Activated T-cell treated with anti-CD3 and anti-CD28 coated beads, Interleukin-2, amount 50 U/mL, for 72 hours (primary cell): ENCODE results near the gene DCAF17. TPM values are rescaled to one million over a fixed set of nuclear protein-coding genes. Genes with fewer than 3 reads are reported as not detected.
A peak's percentile ranks its signal among the peaks of the same experiment; 100 is the strongest.

Experiments used
- ATAC-seq, 2 donors: fragments of 150-1000 bp; cut with Tn5 transposase; replicated peaks in 1 of 2; 2 replicates each; pipeline ENCODE4 v1.10.0; 2021; ENCODE audit warnings: moderate library complexity in 2 of 2, mild to moderate bottlenecking in 1 of 2
- DNase-seq, 2 donors: peaks; one replicate each; pipeline ENCODE4 v3.0.0; 2021 to 2022; ENCODE audit warnings: mixed read lengths in 1 of 2
- H3K27ac Mint-ChIP-seq: one replicate; pipeline ENCODE4 v1.8.0; 2022; ENCODE audit warnings: mild to moderate bottlenecking, moderate library complexity, mixed read lengths
- H3K27me3 Mint-ChIP-seq: one replicate; pipeline ENCODE4 v1.8.0; 2022; ENCODE audit warnings: low read depth, mixed read lengths
- H3K36me3 Mint-ChIP-seq, 2 donors: one replicate each; pipeline ENCODE4 v1.8.0; 2022; ENCODE audit warnings: mixed read lengths in 2 of 2, mild to moderate bottlenecking in 1 of 2; ENCODE audit not compliant: insufficient read depth in 2 of 2
- H3K4me1 Mint-ChIP-seq: one replicate; pipeline ENCODE4 v1.8.0; 2022; ENCODE audit warnings: low read depth, mixed read lengths
- H3K4me3 Mint-ChIP-seq, 2 donors: one replicate each; pipeline ENCODE4 v1.8.0; 2022; ENCODE audit warnings: mild to moderate bottlenecking in 2 of 2, mixed read lengths in 2 of 2, moderate library complexity in 2 of 2
- H3K9me3 Mint-ChIP-seq, 2 donors: one replicate each; pipeline ENCODE4 v1.8.0; 2022; ENCODE audit warnings: mixed read lengths in 2 of 2
- total RNA-seq, 2 donors: library from RNA; stranded (reverse); gene quantifications; one replicate each; pipeline ENCODE4 v1.2.3, GENCODE V29; 2022

DCAF17 gene
- total RNA-seq, 2 donors from 2014 or later, result 21.9 to 35.1 TPM

DNA sequence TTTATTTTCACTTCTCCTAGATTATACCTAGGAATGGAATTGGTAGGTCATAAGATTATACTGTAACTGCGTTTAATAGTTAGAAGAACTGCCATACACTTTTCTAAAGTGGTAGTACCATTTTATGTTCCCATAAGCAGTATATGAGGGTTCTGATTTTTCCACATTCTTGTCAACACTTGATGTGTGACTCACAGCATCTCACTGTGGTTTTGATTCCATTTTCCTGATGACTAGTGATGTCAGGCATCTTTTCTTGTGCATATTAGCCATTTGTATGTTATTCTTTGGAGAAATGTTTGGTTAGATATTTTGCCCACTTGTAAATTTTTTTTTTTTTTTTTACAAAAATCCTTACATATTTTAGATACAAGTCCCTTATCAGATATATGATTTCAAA, 2.3 kb downstream of the DCAF17 start:
- H3K9me3 Mint-ChIP-seq, result no peaks in the 10 kb centered on the region
- H3K4me3 Mint-ChIP-seq, result no peak overlapping the region
- no peaks in the 10 kb centered on the region for H3K27me3 Mint-ChIP-seq
- DNase-seq (no peak), ATAC-seq (no peak)
- peaks cover 50% of the 10 kb centered on the region for H3K4me1 Mint-ChIP-seq
- H3K27ac Mint-ChIP-seq, result no peak overlapping the region
- peaks cover 4 to 38% of the 10 kb centered on the region in 2 donors for H3K36me3 Mint-ChIP-seq

DNA sequence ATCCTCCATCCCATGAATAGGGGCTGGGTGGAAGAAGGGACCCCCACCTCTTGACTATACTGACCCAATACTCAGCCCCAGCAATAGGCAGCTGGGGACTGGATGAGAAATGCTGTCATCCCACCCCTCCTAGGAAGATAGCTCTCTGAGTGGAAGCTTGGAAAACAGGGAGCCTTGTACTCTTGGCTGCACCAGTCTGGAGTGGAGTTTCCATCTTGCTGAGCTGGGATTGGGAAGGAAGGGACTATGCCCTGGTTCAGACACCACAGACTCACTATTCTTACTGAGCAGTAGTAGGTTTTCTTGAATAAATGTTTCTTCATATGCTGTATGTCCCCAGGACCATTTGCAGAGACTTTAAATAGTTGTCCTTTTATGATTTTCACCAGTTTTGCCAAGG, 7.4 kb downstream of the DCAF17 start:
- DNase-seq (no peak), ATAC-seq (no peak)
- peaks cover 12% of the 10 kb centered on the region for H3K4me1 Mint-ChIP-seq
- no peak overlapping the region for H3K27ac Mint-ChIP-seq
- H3K36me3 Mint-ChIP-seq, result peaks cover 4 to 32% of the 10 kb centered on the region in 2 donors
- H3K9me3 Mint-ChIP-seq, result no peaks in the 10 kb centered on the region
- H3K4me3 Mint-ChIP-seq, result no peak overlapping the region
- H3K27me3 Mint-ChIP-seq, result no peaks in the 10 kb centered on the region

DNA sequence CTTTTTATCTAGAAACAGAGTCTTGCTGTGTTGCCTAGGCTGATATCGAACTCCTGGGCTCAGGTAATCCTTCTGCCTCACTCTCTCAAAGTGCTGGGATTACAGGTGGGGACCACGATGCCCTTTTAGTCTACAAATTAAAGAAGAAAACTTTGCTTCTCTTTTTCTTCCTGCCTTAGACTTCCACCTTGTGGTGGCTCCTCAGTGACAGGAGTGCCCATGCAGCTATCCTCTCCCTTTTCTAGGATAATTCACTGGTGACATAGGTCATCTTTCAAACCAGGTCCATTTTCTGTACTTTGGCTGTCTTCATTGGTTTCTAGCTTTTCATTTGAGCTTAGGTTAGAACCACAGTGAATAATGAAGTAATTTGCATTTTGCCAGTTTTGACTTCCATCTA, 13.6 kb downstream of the DCAF17 start:
- no peak for DNase-seq
- ATAC-seq, result no peak
- Mint-ChIP-seq H3K4me1 (no peaks in the 10 kb centered on the region), H3K36me3 (peaks cover 0 to 20% of the 10 kb centered on the region in 2 donors), H3K9me3 (no peaks in the 10 kb centered on the region), H3K27me3 (no peaks in the 10 kb centered on the region), H3K4me3 (no peak overlapping the region), H3K27ac (no peak overlapping the region)

DNA sequence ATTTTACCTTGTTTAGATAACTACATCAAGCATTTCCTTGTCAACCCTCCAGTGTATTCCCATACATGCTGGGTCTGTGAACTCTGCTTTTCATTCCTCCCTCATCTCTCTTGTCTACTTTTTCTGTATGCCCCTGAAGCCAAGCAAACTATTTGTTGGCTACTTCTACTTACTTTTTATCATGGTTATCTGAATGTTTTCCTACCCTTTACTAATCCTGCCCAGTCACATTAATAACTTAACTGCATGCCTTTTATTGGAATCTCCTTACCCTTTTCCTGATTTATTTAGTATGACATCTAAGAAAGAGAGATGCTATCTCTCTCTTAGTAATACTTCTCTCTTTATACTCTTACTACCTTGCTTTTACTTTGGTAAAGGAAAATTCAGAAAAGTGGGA, 17.0 kb downstream of the DCAF17 start:
- DNase-seq (no peak), ATAC-seq (no peak)
- no peak overlapping the region for H3K4me3 Mint-ChIP-seq
- H3K4me1 Mint-ChIP-seq, result no peaks in the 10 kb centered on the region
- no peaks in the 10 kb centered on the region for H3K9me3 Mint-ChIP-seq
- no peak overlapping the region for H3K27ac Mint-ChIP-seq
- H3K36me3 Mint-ChIP-seq, result peaks cover 7 to 28% of the 10 kb centered on the region in 2 donors
- H3K27me3 Mint-ChIP-seq, result no peaks in the 10 kb centered on the region

DNA sequence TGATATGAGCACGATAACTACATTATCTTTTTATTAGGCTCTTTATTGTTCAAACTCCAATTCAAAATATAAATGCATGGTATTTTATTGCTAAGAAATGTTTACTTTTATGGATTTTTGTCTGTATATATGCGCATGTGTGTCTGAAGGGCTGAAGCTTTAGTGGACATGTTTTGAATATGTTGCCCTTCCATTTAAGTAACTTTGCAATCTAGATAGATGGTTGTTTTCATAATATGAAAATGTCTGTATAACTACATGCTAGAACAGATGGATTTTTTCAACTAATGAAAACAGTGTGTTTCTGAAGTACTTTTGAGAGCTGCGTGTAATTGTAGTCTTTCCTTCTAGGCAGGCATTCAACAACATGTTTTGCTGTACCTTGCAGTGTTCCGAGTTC, 18.7 kb downstream of the DCAF17 start:
- Mint-ChIP-seq H3K36me3 (peaks cover 13 to 32% of the 10 kb centered on the region in 2 donors), H3K9me3 (peaks cover 1 to 2% of the 10 kb centered on the region in 2 donors), H3K4me1 (no peaks in the 10 kb centered on the region), H3K27ac (peak overlapping the region; percentile 28), H3K4me3 (no peak overlapping the region), H3K27me3 (no peaks in the 10 kb centered on the region)
- DNase-seq, result no peak
- ATAC-seq, result no peak

DNA sequence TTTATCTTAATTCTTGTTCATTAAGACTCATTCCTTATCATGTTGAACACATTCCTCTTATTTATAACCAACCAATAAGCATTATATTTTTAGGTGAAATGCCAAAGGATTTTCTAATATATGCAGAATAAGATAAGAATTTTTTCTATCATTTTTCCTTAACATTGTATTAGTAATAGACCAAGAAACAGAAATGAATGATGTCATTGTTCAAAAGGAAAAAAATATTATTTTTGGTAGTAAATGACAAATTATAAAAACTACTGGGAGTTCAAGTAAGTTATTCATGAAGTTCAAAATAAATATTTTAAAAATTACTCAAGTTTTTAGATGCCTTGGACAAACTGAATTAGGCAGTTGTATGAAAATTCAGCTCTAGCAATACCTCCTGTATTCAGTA, 25.5 kb downstream of the DCAF17 start:
- Mint-ChIP-seq H3K27ac (no peak overlapping the region), H3K4me1 (no peaks in the 10 kb centered on the region), H3K27me3 (no peaks in the 10 kb centered on the region), H3K9me3 (peaks cover 1 to 2% of the 10 kb centered on the region in 2 donors), H3K36me3 (peaks cover 16 to 39% of the 10 kb centered on the region in 2 donors), H3K4me3 (no peak overlapping the region)
- DNase-seq, result no peak
- ATAC-seq, result no peak

DNA sequence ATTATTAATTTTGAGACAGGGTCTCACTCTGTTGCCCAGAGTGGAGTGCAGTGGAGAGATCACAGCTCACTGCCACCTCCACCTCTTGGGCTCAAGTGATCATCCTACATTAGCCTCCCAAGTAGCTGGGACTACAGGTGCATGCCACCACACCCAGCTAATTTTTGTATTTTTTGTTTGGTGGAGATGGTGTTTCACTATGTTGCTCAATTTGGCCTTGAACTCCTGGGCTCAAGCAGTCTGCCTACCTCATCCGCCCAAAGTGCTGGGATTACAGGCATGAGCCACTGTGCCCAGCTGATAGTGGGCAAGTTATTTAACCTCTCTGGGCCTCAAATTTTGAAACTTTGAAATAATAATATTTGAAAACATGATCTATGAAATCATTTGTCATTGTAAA, 26.5 kb downstream of the DCAF17 start:
- peaks cover 13 to 35% of the 10 kb centered on the region in 2 donors for H3K36me3 Mint-ChIP-seq
- ATAC-seq (no peak), DNase-seq (no peak)
- no peak overlapping the region for H3K4me3 Mint-ChIP-seq
- H3K27me3 Mint-ChIP-seq, result no peaks in the 10 kb centered on the region
- H3K9me3 Mint-ChIP-seq, result peaks cover 1 to 2% of the 10 kb centered on the region in 2 donors
- no peaks in the 10 kb centered on the region for H3K4me1 Mint-ChIP-seq
- no peak overlapping the region for H3K27ac Mint-ChIP-seq

DNA sequence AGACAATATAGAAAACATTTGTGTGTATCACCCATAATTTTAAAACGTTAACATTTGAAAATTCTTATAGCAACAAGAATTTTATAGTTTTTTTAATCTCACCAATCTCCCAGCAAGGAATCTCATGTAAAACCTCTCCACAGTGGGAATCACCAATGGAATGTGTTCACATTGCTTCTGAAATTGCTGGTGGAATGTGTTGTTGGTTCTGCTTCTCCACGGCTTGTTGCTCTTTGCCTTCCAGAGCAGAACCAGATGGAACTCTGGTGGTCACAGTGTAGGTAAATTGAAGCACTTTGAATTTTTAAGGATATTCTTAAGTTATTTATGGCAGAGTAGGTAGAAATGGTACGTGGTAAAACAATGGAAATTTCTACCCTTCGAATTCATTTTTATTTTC, 35.1 kb downstream of the DCAF17 start:
- DNase-seq (no peak), ATAC-seq (no peak)
- no peaks in the 10 kb centered on the region for H3K27me3 Mint-ChIP-seq
- H3K27ac Mint-ChIP-seq, result no peak overlapping the region
- no peak overlapping the region for H3K4me3 Mint-ChIP-seq
- no peaks in the 10 kb centered on the region for H3K9me3 Mint-ChIP-seq
- H3K4me1 Mint-ChIP-seq, result no peaks in the 10 kb centered on the region
- H3K36me3 Mint-ChIP-seq, result peaks cover 6 to 9% of the 10 kb centered on the region in 2 donors

DNA sequence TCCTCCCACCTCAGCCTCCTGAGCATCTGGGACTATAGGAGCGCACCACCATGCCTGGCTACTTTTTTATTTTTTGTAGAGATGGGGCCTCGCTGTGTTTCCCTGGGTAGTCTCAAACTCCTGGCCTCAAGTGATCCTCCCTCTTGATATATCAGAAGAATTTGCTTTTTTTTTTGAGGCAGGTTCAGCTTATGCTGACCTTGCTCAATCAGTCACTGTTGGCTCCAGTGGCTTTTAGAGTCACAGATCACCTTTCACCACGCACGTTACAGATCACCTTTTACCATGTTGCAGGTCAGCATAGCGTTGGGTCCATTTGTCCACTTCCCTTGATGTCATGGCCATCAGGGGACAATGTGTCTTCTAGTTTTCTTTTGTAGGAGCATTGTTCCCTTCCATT, 36.1 kb downstream of the DCAF17 start:
- Mint-ChIP-seq H3K4me3 (no peak overlapping the region), H3K9me3 (no peaks in the 10 kb centered on the region), H3K36me3 (peaks cover 9 to 15% of the 10 kb centered on the region in 2 donors), H3K27me3 (no peaks in the 10 kb centered on the region), H3K27ac (no peak overlapping the region), H3K4me1 (no peaks in the 10 kb centered on the region)
- no peak for DNase-seq
- ATAC-seq, result no peak

DNA sequence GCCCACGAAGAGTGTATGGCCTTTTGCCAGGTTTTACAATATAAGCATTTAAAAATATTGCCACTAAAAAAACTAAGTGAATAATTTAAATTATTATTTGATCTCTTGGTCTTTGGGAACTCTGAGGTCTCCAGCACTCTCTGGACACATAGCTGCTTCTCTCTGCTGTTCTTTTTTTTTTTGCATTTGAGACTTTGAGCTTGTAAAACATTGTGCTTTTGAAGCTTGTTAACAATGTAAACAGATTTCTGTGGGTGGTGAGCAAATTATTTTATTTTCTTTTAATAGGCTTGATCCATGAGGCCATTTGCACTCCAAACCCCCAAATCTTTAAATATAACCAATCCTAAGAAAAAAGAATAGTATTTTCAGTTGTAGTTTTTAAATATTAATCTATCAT, 42.0 kb downstream of the DCAF17 start:
- DNase-seq (no peak), ATAC-seq (no peak)
- Mint-ChIP-seq H3K36me3 (peaks cover 5 to 13% of the 10 kb centered on the region in 2 donors), H3K27me3 (no peaks in the 10 kb centered on the region), H3K4me1 (no peaks in the 10 kb centered on the region), H3K4me3 (no peak overlapping the region), H3K9me3 (no peaks in the 10 kb centered on the region), H3K27ac (no peak overlapping the region)

DNA sequence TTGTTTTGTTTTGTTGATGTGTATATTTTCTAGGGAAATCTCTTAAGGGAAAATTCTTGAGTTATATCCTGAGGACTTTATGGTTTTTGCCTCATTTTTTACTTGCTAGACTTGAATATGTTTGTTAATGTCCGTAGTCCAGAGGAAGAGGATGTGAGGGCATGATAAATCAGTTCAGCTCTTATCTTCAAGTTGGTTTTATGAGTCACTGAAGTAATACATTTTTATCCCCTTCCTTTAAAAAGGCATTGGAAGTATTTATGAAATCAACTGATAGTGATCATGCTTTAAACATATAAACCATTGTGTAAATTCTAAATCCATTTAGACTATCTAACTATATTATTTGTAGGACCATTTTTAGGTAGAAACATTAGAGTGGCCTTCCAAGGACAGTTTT, 44.3 kb downstream of the DCAF17 start:
- H3K9me3 Mint-ChIP-seq, result no peaks in the 10 kb centered on the region
- no peak overlapping the region for H3K27ac Mint-ChIP-seq
- H3K27me3 Mint-ChIP-seq, result no peaks in the 10 kb centered on the region
- ATAC-seq, result no peak
- H3K36me3 Mint-ChIP-seq, result peaks cover 3 to 12% of the 10 kb centered on the region in 2 donors
- no peak overlapping the region for H3K4me3 Mint-ChIP-seq
- no peaks in the 10 kb centered on the region for H3K4me1 Mint-ChIP-seq
- DNase-seq, result no peak

DNA sequence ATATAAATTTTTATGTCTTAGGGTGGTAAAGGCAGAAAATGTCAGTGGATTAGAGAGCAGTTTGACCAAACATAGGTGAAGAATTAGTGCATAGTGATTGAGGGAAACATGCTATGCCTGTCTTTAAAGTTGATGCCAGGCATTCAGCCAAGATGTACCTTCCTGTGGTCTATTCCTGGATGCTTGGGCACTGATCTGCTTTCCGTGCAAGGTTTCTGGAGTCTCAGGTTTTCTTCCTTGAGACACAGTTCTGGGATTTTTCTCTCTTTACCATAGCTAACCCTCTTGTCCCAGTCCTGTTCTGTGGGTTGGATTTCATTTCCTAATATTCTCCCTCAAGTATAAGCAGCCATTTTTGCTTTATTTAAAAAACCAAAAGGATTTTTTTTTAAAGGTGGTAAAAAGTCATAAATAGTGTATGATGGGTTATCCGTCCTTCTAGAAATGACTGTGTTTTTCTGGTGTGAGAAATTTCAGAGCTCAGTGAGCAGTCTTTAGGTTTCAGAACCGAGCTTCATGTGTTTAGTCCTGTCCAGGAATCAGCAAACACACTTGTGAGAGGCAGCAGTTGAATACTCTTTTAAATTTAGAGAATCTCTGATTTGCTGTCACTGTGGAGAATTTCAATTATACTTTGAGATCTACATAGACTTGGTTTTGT, 45.3 kb downstream of the DCAF17 start:
- Mint-ChIP-seq H3K27me3 (no peaks in the 10 kb centered on the region), H3K36me3 (peaks cover 3 to 11% of the 10 kb centered on the region in 2 donors)
- ATAC-seq, result peak; percentile 27 to 55

DNA sequence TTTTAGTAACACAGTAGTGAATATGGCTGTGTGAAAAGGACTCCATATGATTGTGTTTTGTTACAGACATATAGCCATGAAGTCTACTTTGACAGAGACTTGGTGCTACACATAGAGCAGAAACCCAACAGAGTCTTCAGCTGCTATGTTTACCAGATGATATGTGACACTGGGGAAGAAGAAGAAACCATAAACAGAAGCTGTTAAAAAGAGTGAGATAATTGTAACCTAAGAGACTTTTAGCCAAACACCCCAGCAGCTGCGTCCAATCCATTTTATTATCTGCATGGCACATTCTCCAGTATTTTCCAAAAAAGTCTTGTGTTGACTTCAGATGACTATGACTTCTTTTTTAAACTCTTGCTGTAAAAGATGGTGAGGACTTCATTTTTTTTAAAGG, 46.9 kb downstream of the DCAF17 start:
- DNase-seq (no peak), ATAC-seq (no peak)
- Mint-ChIP-seq H3K27ac (no peak overlapping the region), H3K36me3 (peaks cover 0 to 7% of the 10 kb centered on the region in 2 donors), H3K27me3 (no peaks in the 10 kb centered on the region), H3K9me3 (no peaks in the 10 kb centered on the region), H3K4me3 (no peak overlapping the region), H3K4me1 (no peaks in the 10 kb centered on the region)

More for the DNA sequence above, 45.3 kb downstream of the DCAF17 start:
- H3K4me3 Mint-ChIP-seq, result no peak overlapping the region
- no peaks in the 10 kb centered on the region for H3K9me3 Mint-ChIP-seq
- H3K4me1 Mint-ChIP-seq, result no peaks in the 10 kb centered on the region
- no peak overlapping the region for H3K27ac Mint-ChIP-seq
- DNase-seq, result peak in 1 of 2 donors; percentile 1

DNA sequence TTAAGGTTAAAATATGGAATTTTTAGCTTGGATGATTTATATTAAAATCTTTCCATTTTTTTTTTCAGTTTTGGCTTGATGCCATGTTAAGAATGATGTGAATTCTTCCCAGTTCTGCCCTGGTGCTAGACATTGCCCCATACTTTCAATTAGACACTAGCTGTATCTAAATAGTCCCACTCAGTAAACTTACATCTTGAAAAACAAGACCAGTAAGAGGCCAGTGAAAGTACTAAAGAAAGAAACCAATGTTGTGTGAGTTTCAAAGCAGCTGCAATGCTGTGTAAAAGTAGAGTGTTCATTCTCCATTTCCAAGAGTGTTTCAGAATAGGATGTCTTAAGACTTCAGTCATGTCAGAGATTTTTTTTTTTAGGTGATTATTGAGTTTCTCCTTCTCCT, 48.3 kb downstream of the DCAF17 start:
- Mint-ChIP-seq H3K27ac (no peak overlapping the region), H3K9me3 (no peaks in the 10 kb centered on the region), H3K27me3 (no peaks in the 10 kb centered on the region), H3K36me3 (peaks cover 0 to 9% of the 10 kb centered on the region in 2 donors), H3K4me3 (no peak overlapping the region), H3K4me1 (no peaks in the 10 kb centered on the region)
- ATAC-seq (no peak), DNase-seq (no peak)
